GM18498 (cell line): Measurements from ENCODE around the gene MXRA7.
A peak's percentile ranks its signal among the peaks of the same experiment; 100 is the strongest.

ENCODE experiments used
- ATAC-seq: cut with Tn5 transposase; IDR thresholded peaks from one replicate; pipeline ENCODE4 v1.9.1; 2021; ENCODE audit warnings: mild to moderate bottlenecking, moderate library complexity; ENCODE audit not compliant: unreplicated experiment

Gene MXRA7

GRCh38 chr17:76681222-76682137 is 29.3 kb downstream of the MXRA7 start:
- no peak for ATAC-seq

DNA sequence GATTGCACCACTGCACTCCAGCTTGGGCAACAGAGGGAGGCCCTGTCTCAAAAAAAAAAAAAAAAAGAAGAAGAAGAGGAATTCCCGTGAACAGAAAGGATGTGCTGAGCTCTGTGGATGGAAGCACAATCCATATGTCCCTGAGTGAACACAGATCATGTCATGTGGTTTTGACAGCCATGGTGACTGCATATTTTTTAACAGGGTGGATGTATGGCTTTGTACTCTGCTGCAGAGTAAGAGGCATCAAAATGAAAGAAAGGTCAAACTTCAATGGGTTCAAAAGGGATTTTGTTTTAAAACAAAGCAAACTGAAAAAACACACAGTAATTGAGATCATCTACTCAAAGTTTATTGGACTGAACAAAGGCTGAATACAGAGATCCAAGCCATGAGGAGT is 31.5 kb downstream of the MXRA7 start:
- no peak for ATAC-seq

GRCh38 chr17:76678330-76678729 is 32.4 kb downstream of the MXRA7 start:
- ATAC-seq: no peak

- ATAC-seq: no peak
Measured at GRCh38 chr17:76677406-76677805, 33.4 kb downstream of the MXRA7 start.

- ATAC-seq: no peak
Measured at GRCh38 chr17:76676629-76677028, 34.1 kb downstream of the MXRA7 start.

DNA sequence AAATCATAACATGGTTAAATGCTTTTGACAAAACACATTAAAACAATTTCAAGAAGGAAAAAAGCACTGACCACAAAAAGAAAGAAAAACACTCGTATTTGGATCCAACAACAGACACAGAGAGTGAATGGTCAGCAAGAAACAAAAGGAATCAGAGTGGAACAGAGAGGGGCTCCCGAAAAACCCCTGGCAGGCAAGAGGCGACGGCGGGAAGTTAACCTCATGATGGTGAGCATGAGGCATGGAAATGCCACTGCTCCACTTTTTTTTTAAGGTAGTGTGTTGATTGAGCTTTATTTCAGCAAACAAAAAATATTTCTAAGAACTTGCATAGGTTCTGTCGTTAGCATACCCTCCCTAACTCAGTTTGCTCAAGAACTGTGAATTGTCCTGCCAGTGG is 35.1 kb downstream of the MXRA7 start:
- no peak for ATAC-seq

DNA sequence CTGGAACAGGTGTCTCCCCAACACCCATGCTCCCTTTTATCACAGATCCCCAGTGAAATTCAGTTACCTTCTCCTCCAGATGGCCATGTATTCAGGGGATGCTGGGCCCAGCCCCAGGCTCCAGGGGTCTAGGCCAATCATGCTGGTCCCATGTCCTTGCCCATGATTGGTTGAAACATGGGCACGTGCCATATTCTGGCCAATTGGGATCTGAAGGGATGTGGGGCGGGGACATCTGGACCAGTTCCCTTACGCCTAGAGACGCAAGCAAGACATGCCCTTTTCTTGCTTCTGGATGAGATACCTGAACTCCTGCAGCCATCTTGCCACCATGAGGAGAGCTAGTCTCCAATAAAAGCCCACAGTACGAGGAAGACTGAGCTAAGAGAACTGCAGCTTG is 36.2 kb downstream of the MXRA7 start:
- no peak for ATAC-seq

- ATAC-seq: no peak
Measured at GRCh38 chr17:76673729-76674128, 37.0 kb downstream of the MXRA7 start.

DNA sequence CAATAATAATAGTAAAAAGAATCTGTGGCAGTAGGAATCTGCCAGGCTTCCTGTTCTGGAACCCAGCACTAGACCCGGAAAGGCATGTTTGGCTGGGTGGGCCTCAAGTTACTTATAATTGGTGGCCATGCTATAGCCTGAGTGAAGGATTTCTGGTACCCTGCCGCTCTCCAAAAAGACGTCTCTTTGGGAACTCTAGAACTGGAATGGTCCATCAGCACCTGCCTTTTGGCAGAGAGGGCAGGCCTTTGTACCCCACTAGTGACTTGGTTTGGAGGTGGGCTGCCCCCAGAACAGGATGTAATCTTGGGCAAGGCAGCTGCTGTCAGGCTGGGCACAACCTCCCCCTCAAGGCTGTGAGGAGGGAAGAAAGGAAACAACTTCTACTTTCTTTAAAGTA is 37.9 kb downstream of the MXRA7 start:
- ATAC-seq: no peak

- no peak for ATAC-seq
Measured at GRCh38 chr17:76672270-76672851, 38.4 kb downstream of the MXRA7 start.

DNA sequence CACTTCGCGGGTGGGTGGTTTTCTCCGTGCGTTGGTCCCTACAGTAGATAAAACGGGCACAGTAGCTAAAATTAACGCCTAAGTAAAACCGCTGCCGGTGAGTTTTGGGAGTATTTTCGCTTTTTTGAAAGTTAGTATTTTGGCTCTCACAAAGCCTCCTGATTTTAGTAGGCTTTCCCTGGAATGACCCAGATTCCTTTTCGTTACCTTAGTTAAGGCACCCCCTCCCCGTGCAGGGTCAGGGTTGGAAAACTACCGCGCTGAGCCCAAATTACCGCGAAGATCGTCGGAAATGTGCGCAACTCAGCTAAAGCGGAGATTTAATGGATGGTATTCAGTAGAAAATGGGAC is 38.9 kb downstream of the MXRA7 start:
- ATAC-seq: peak; percentile 13

GRCh38 chr17:76671123-76671911 is 39.4 kb downstream of the MXRA7 start:
- peak; percentile 95 for ATAC-seq

GRCh38 chr17:76670718-76671122 is 40.0 kb downstream of the MXRA7 start:
- ATAC-seq: no peak

DNA sequence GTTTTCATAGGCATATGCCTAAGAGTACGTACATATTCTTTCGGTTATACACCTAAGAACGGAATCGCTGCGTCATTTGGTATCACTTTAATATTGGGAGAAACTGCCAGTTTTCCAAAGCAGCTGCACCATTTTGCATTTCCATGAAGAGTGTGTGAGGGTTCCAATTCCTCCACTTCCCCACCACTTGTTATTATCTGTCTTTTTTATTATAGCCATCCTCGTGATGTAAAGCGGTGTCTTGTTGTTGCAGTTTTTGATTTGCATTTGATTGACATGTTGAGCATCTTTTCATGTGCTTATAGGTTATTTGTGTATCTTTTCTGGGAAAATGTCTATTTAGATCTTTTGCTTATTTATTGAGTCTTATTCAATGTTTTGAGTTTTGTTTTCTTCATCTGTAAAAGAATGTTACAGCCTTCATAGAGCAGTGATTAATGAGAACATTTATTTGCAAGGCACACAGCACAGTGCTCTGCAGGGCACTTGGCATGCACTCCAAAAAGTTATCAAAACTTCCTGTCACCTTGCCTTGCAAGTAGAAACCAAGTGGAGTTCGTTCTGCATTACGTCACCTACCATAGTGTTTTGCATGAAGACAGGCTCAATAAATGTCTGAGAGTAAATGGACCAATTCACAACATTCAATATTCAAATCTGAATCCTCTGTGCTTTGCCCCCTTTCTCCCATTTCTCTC is 40.6 kb downstream of the MXRA7 start:
- ATAC-seq: no peak

- no peak for ATAC-seq
Measured at GRCh38 chr17:76667786-76668453, 42.8 kb downstream of the MXRA7 start.

DNA sequence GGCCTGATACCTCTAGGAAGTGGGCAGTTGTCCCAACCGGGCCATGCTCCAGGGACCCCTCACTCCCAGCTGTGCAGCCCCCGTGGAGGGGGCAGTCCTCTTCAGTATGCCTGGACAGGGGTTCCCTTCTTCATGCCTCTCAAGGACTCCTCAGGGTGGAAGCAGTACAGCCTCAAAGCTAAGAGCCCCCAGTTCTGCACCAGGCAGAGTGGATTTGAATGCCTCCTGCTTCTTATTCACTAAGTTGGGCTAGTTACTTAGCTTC is 43.3 kb downstream of the MXRA7 start:
- ATAC-seq: no peak

GRCh38 chr17:76660656-76661042 is 50.1 kb downstream of the MXRA7 start:
- no peak for ATAC-seq

DNA sequence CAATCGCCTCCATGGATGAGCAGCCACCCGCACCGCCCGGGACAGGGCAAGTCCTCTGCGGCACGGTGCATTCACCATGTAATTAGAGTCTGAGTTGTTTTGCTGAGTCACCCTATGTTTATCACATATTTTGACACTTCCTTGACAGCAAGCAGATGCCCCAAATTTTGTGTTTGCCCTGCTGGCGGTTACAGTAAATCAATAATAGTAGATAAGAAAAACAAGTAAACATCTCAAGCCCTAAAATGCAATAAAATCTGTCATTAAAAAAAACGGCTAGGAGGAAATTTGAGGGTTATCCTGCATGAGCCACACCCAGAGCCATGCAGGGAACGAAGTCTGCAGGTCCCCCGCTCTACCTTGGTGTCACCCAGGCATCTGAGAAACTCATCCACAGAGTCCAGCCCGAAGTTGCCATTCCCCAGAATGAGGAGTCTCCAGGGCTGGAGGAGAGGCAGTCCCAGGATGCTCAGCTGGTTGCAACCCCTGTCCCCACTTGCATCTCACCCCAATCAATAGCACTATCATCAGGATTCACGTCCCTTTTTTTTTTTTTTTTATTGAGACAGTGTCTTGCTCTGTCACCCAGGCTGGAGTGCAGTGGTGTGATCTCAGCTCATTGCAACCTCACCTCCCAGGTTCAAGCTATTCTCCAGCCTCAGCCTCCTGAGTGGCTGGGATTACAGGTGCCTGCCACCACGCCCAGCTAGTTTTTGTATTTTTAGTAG is 50.7 kb downstream of the MXRA7 start:
- no peak for ATAC-seq

GRCh38 chr17:76658242-76658662 is 52.5 kb downstream of the MXRA7 start:
- ATAC-seq: no peak
